Inflammatory macrophage treated with lipopolysaccharide for 4 hours (primary cell): ENCODE results near the gene CHST11.
"Not testable (repeated sequence)": the region's sequence is repeated elsewhere in the genome, so short reads cannot be mapped to it uniquely, and the experiment has no call there.

Experiments used
- DNase-seq: peaks from one replicate; pipeline ENCODE4 v3.0.0-alpha.2; 2020

Gene CHST11

GRCh38 chr12:104567832-104568486 is 111.2 kb downstream of the CHST11 start:
- no peak for DNase-seq

GRCh38 chr12:104568487-104568868 is 111.7 kb downstream of the CHST11 start:
- no peak for DNase-seq

GRCh38 chr12:104568935-104569334 is 112.2 kb downstream of the CHST11 start:
- peak; percentile 60 for DNase-seq

- DNase-seq: peak; percentile 89
These were observed 112.8 kb downstream of the CHST11 start for GRCh38 chr12:104569346-104570173.

- peak; percentile 23 for DNase-seq
These were observed 113.6 kb downstream of the CHST11 start for GRCh38 chr12:104570174-104570907.

GRCh38 chr12:104571328-104571727 is 114.6 kb downstream of the CHST11 start:
- no peak for DNase-seq

GRCh38 chr12:104574353-104574752 is 117.6 kb downstream of the CHST11 start:
- DNase-seq: not testable (repeated sequence)

- DNase-seq: peak; percentile 47
These were observed 118.0 kb downstream of the CHST11 start for GRCh38 chr12:104574758-104575157.

GRCh38 chr12:104575442-104576186 is 118.9 kb downstream of the CHST11 start:
- DNase-seq: peak; percentile 51

- no peak for DNase-seq
These were observed 119.5 kb downstream of the CHST11 start for GRCh38 chr12:104576187-104576778.

GRCh38 chr12:104576980-104577580 is 120.3 kb downstream of the CHST11 start:
- no peak for DNase-seq

- peak; percentile 78 for DNase-seq
These were observed 120.8 kb downstream of the CHST11 start for GRCh38 chr12:104577581-104577981.

- peak; percentile 64 for DNase-seq
These were observed 121.7 kb downstream of the CHST11 start for GRCh38 chr12:104578453-104578852.

- DNase-seq: peak; percentile 46
These were observed 123.2 kb downstream of the CHST11 start for GRCh38 chr12:104579718-104580495.

- no peak for DNase-seq
These were observed 124.3 kb downstream of the CHST11 start for GRCh38 chr12:104581005-104581570.

- no peak for DNase-seq
These were observed 126.0 kb downstream of the CHST11 start for GRCh38 chr12:104582739-104583138.

GRCh38 chr12:104583301-104583700 is 126.6 kb downstream of the CHST11 start:
- peak; percentile 55 for DNase-seq

GRCh38 chr12:104585448-104586055 is 128.8 kb downstream of the CHST11 start:
- DNase-seq: no peak

- no peak for DNase-seq
These were observed 129.7 kb downstream of the CHST11 start for GRCh38 chr12:104586351-104586919.
